ENCODE data around the gene POU2AF2.
"Not testable (repeated sequence)": the region's sequence is repeated elsewhere in the genome, so short reads cannot be mapped to it uniquely, and the experiment has no call there.

POU2AF2 gene

DNA sequence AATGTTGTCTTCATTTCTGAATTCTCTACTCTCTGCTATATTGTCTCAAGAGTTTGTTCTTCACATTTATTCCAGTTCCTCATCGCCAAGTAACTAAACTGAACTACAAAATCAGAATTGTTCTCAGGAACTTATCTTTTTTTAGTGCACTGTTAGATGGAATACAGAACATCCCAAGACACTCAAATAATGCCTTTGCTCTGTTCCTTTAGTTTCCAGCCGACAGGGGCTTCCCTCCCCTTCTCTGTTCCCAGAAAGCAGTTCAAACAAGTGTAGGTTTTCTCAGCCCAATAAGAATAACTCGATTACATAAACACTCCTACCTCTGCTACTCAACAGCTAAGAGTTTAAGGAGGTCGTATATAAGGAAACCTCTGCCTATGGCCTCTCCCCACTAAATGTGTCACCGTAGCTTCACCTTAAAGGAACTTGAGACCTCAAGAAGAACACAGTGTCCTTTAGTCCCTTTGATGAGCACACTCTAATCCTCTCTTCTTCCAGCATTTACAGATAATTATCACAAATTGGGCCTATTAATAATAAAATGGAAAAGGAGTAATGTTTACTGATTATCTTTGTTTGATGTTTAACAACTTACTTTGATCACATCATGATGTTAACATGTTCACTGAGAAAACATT, 59.8 kb downstream of the POU2AF2 start:
- DNase-seq, result no peak

DNA sequence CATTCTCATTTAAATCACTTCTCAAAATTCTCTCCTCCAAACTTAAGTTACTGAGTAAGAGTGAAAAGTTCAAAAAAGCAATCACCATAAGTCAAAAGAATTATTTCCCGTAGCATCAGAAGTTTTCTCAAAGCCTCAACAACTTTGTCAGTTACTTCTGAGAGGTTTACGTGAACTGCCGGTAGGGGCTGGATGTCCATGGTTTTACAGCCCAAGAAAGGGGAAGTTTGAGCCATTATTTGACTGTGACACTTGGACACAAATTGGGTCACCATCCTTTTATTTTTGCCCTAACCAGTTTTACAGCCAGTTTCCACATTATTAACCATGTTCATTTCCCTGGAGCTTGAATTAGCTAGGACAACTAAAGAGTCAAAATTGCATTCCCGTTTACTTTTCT, 60.4 kb downstream of the POU2AF2 start:
- DNase-seq, result no peak

DNA sequence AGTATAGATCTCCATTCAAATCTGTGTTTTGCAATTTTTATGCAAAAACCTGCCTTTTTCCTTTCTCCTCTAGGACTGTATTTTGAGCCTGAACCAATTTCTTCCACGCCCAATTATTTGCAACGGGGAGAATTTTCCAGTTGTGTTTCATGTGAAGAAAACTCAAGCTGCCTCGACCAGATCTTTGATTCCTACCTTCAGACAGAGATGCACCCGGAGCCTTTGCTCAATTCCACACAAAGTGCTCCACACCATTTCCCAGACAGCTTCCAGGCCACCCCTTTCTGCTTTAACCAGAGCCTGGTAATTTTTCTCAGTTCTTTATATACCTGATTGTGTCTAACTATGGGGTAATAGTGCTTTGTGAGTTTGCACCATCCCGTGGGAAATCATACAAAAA, 60.8 kb downstream of the POU2AF2 start:
- DNase-seq, result no peak

GRCh38 chr11:111307472-111308108, 62.1 kb downstream of the POU2AF2 start:
- no peak for DNase-seq

GRCh38 chr11:111308140-111308539, 62.6 kb downstream of the POU2AF2 start:
- no peak for DNase-seq

DNA sequence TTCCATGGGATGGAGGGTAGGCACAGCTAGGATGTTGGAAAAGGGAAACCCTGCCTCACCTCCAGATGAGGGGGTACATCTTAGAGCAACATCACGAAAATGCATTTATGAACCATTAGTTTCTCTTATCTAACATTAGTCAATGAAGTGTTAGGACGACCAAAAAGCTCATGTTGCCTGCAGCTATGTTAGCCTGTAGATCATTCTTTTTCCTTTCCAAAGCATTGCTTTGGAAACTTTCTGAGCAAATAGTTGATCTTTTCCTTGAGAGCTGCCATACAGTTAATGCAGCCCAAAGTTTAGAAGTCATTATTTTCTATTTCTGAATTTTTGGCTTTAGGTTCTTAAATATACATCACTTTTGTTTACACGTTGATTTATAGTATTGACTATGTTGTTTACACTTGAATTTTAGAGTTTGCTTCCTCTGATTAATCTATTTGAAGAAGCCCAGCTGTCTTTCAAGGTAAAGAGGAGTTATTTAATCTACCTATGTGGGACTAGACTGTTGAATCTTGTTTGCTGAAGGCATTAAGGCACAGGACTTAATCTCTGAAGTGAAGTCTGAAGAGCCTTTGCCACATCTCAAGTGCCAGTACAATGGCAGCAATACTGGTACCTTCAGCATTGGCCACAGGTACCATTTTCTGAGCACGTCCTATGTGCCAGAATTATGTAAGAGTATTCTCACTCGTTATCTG, 63.8 kb downstream of the POU2AF2 start:
- DNase-seq, result no peak

- no peak for DNase-seq
Measured at GRCh38 chr11:111310088-111310487, 64.6 kb downstream of the POU2AF2 start.

GRCh38 chr11:111310723-111311122, 65.2 kb downstream of the POU2AF2 start:
- no peak for DNase-seq

DNA sequence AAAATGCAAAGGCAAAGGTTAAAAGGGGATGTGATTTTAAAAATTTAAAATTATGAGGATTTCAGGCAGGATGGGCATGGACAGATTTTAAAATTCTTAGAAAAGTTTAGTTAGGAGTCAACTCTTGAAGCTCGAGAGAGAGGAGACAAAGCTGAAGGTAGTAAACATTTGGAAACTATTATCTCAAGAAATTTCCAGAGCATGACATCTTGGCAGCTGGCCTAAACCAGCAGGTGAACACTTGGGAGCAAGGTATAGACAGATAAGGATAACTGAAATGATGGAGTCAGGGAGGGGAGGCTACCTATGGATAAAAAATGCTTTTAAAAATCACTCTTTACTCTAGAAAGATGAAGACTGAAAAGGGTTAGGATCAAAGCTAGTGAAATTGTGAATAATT, 66.6 kb downstream of the POU2AF2 start:
- DNase-seq, result no peak

DNA sequence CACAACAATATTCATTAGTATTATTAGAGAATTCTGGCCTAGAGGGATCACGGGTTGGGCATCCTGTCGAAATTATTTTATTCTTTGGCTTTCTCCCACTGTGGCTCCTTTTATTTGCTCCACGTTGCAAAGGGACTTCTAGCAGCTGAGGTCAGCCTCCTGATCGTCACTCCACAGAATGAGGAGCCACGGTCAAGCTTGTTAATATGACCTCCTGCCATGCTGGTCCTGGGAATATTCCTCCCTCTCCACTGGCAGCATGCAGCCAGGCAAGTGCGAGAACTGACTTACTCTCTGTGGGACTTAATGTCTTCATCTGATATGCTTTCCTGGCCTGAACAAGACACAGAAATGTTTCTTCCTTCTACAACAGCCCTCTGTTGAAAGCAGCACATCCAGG, 73.8 kb downstream of the POU2AF2 start:
- no peak for DNase-seq

- DNase-seq, result not testable (repeated sequence)
Measured at GRCh38 chr11:111320199-111320598, 74.7 kb downstream of the POU2AF2 start.

DNA sequence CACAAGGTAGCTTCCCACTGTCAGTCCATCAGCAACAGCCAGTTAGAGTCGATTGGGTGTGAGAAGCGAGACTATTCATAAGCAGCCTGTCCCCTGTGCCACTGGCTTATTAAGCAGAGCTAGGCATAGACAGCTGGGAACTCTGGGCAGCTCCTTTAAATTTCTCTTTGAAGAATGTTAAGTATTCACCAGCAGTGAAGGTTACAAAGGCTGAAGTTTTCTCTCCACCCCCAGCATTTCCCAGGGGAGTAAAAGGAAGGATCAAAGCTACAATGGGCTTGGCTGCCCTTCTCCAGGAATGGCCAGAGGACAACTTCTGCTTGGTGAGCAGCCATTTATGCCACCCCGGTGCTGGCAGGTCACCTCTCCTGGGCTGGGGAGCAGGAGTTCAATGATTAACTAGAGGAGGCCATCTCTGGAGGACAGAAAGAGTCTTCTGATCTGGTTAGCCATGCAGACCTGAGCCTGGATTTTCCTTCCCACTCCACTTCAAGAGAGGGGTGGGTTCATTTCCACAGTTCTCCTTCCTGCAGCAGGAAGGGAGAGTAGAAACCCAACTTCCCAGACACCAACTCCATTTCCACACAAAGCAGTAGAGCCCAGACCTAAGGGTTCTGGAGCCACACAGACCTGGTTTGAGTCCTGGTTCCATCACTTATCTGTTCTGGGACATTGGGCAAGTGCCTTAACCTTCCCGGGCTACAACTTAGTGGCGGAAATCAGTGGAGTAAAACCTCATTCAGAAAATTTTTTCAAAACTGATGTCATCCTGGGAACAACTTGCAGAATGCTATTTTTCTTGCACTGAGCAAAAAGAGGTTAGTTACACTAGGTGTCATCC, 75.4 kb downstream of the POU2AF2 start:
- no peak for DNase-seq

GRCh38 chr11:111322534-111322933, 77.0 kb downstream of the POU2AF2 start:
- DNase-seq, result no peak

DNA sequence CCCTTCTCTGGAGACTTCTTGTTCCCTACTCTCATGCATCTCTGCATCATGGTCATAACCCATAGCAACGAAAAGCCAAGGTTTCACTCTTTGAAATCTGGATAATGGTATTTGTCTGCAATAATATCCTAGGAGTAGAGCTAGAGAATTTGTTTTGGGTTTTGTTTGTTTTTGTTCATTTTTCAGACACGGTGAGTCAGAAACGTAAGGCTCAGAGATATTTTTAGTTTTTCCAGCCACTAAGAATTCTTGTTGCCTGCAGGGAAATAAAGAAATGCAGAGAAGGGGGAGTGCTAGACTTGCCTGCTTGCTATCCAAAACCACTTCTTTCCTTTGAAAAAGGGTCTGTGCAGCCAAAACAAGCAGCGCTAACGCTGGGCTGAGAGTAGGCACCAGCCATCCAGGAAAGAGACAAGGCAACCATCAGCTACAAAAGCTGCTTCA, 78.8 kb downstream of the POU2AF2 start:
- DNase-seq, result no peak

DNA sequence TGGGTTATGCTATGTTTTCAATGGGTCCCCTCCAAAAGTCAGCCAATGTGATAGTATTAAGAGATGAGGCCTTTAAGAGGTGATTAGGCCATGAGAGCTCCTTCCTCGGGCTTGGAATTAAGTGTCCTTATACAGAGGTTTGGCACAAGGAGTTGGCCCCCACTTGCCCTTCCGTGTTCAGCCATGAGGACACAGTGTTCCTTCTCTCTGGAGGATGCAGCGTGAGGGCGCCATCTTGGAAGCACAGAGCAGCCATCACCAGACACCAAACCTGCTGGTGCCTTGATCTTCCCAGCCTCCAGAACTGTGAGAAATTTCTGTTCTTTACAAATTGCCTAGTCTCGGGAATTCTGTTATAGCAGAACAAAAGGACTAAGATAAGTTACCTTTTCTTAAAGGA, 79.7 kb downstream of the POU2AF2 start:
- DNase-seq, result no peak

GRCh38 chr11:111326824-111327223, 81.3 kb downstream of the POU2AF2 start:
- no peak for DNase-seq

GRCh38 chr11:111327908-111328624, 82.5 kb downstream of the POU2AF2 start:
- no peak for DNase-seq

- no peak for DNase-seq
Measured at GRCh38 chr11:111329306-111330204, 84.0 kb downstream of the POU2AF2 start.

GRCh38 chr11:111330234-111330893, 84.8 kb downstream of the POU2AF2 start:
- no peak for DNase-seq

DNA sequence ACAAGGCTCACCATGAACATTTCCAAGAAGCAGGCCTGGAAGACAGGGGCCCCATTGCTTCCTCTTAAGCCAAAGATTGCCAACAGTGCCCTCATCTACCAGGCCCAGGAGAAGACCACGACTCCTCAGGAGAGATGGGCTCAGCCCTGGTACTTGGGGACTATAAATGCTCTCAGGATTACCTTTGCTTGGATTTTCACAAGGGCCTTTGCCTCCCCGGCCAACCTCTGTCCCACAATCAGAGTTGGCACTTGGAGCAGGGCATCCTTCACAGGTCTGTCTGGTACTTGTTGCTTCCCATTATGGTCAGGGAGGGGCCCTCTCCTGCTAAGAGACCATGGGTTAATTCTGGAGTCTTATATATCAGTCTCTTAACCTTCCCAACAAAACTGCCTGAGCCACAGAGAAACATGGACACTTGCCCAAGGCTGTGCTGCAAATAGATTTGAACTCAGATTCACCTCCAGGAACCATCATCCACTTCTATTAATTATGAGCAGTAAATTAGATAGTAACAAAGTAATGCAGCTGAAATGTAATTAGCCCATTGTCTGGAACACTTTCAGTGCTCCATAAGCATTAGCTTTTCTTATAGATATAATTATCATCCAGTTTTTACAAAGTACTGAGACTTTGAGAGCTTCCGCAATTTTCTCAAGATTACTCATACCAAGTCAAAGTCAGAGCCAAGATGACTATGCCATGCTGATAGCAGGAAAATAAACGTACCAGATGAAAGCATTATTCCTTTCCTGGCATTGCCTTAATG, 86.4 kb downstream of the POU2AF2 start:
- no peak for DNase-seq

All from stimulated activated CD4-positive, alpha-beta T cell treated with anti-CD3 and anti-CD28 coated beads, Interleukin-2, amount 100 ng/mL, for 48 hours (primary cell).